Measurements from ENCODE around the gene CBLL2.
"Not testable (repeated sequence)": the region's sequence is repeated elsewhere in the genome, so short reads cannot be mapped to it uniquely, and the experiment has no call there.

The CBLL2 gene

GRCh38 chrX:22272613-22273012 is at the start of gene CBLL2:
TSS of gene CBLL2 (plus strand) at chrX:22272913. CDS start at chrX:22272992, 79 bp downstream.
- no peak for DNase-seq

GRCh38 chrX:22234380-22234779 is 38.3 kb upstream of the CBLL2 start:
- no peak for DNase-seq

GRCh38 chrX:22237479-22237878 is 35.2 kb upstream of the CBLL2 start:
- DNase-seq, result no peak

- DNase-seq, result no peak
These were observed 26.1 kb upstream of the CBLL2 start for GRCh38 chrX:22246620-22247019.

- no peak for DNase-seq
These were observed 25.5 kb upstream of the CBLL2 start for GRCh38 chrX:22247169-22247568.

GRCh38 chrX:22248401-22248800 is 24.3 kb upstream of the CBLL2 start:
- DNase-seq, result no peak

- no peak for DNase-seq
These were observed 23.3 kb upstream of the CBLL2 start for GRCh38 chrX:22249371-22249770.

GRCh38 chrX:22268706-22269105 is 4.0 kb upstream of the CBLL2 start:
- no peak for DNase-seq

GRCh38 chrX:22273714-22274317 is 1.1 kb downstream of the CBLL2 start:
- DNase-seq, result no peak

GRCh38 chrX:22276781-22277180 is 4.1 kb downstream of the CBLL2 start:
- DNase-seq, result no peak

GRCh38 chrX:22278375-22278774 is 5.7 kb downstream of the CBLL2 start:
- no peak for DNase-seq

- DNase-seq, result not testable (repeated sequence)
These were observed 16.5 kb downstream of the CBLL2 start for GRCh38 chrX:22289209-22289608.

- DNase-seq, result no peak
These were observed 24.2 kb downstream of the CBLL2 start for GRCh38 chrX:22296871-22297270.

- DNase-seq, result no peak
These were observed 27.4 kb downstream of the CBLL2 start for GRCh38 chrX:22300130-22300529.

- no peak for DNase-seq
These were observed 38.1 kb downstream of the CBLL2 start for GRCh38 chrX:22310779-22311178.

- DNase-seq, result no peak
These were observed 41.1 kb downstream of the CBLL2 start for GRCh38 chrX:22313766-22314165.

GRCh38 chrX:22314211-22314610 is 41.5 kb downstream of the CBLL2 start:
- no peak for DNase-seq

- no peak for DNase-seq
These were observed 42.0 kb downstream of the CBLL2 start for GRCh38 chrX:22314692-22315091.

- no peak for DNase-seq
These were observed 42.4 kb downstream of the CBLL2 start for GRCh38 chrX:22315151-22315550.

GRCh38 chrX:22320236-22320873 is 47.6 kb downstream of the CBLL2 start:
- DNase-seq, result no peak

GRCh38 chrX:22323541-22323940 is 50.8 kb downstream of the CBLL2 start:
- no peak for DNase-seq

Data from stimulated activated CD4-positive, alpha-beta T cell treated with anti-CD3 and anti-CD28 coated beads, Interleukin-4, amount 100 ng/mL, for 4 hours (primary cell).